Measurements from ENCODE around the gene SLX4IP. TPM values are rescaled to one million over a fixed set of nuclear protein-coding genes. Genes with fewer than 3 reads are reported as not detected.

SLX4IP gene
- total RNA-seq, 2 donors from 2014 or later: 4.7 to 5.8 TPM

- no peaks in the 10 kb centered on the region for H3K36me3 ChIP-seq
- ATAC-seq (ENCODE audit: insufficient number of reproducible peaks, low FRiP score, low read depth): no peak
- H3K4me3 ChIP-seq: no peak overlapping the region
- no peak for TF ChIP-seq CTCF (IDR thresholded peaks at IDR 0.05)
- H3K27me3 ChIP-seq (replicated peaks; ENCODE audit: insufficient read depth): no peaks in the 10 kb centered on the region
- no peak for DNase-seq (ENCODE audit: low spot score)
- peak overlapping the region in 1 of 2 donors; percentile 77 for H3K27ac ChIP-seq
- H3K4me1 ChIP-seq (ENCODE audit: control insufficient read depth in 1 of 2, low read depth in 2 of 2): peaks cover 36 to 68% of the 10 kb centered on the region in 2 donors
- H3K9me3 ChIP-seq: no peaks in the 10 kb centered on the region
Measured at GRCh38 chr20:10507052-10507451, 71.9 kb downstream of the SLX4IP start.

- no peak overlapping the region for H3K4me3 ChIP-seq
- DNase-seq (ENCODE audit: low spot score) (no peak), ATAC-seq (ENCODE audit: insufficient number of reproducible peaks, low FRiP score, low read depth) (no peak)
- no peak for TF ChIP-seq CTCF (IDR thresholded peaks at IDR 0.05)
- H3K36me3 ChIP-seq: no peaks in the 10 kb centered on the region
- peak overlapping the region; percentile 76 to 87 for H3K27ac ChIP-seq
- no peaks in the 10 kb centered on the region for H3K27me3 ChIP-seq (replicated peaks; ENCODE audit: insufficient read depth)
- H3K4me1 ChIP-seq (ENCODE audit: control insufficient read depth in 1 of 2, low read depth in 2 of 2): peaks cover 38 to 69% of the 10 kb centered on the region in 2 donors
- H3K9me3 ChIP-seq: no peaks in the 10 kb centered on the region
Measured at GRCh38 chr20:10508060-10508459, 73.0 kb downstream of the SLX4IP start.

- Histone ChIP-seq H3K27me3 (replicated peaks; ENCODE audit: insufficient read depth) (no peaks in the 10 kb centered on the region), H3K27ac (peak overlapping the region; percentile 76 to 87), H3K4me1 (ENCODE audit: control insufficient read depth in 1 of 2, low read depth in 2 of 2) (peaks cover 38 to 69% of the 10 kb centered on the region in 2 donors), H3K4me3 (no peak overlapping the region), H3K9me3 (no peaks in the 10 kb centered on the region), H3K36me3 (no peaks in the 10 kb centered on the region)
- TF ChIP-seq CTCF (IDR thresholded peaks at IDR 0.05): no peak
- ATAC-seq (ENCODE audit: insufficient number of reproducible peaks, low FRiP score, low read depth) (no peak), DNase-seq (ENCODE audit: low spot score) (no peak)
Measured at GRCh38 chr20:10508468-10509251, 73.6 kb downstream of the SLX4IP start.

- DNase-seq (ENCODE audit: low spot score): no peak
- TF ChIP-seq CTCF (IDR thresholded peaks at IDR 0.05): no peak
- peak overlapping the region; percentile 76 to 87 for H3K27ac ChIP-seq
- no peaks in the 10 kb centered on the region for H3K9me3 ChIP-seq
- no peak overlapping the region for H3K4me3 ChIP-seq
- no peaks in the 10 kb centered on the region for H3K36me3 ChIP-seq
- ATAC-seq (ENCODE audit: insufficient number of reproducible peaks, low FRiP score, low read depth): no peak
- H3K4me1 ChIP-seq (ENCODE audit: control insufficient read depth in 1 of 2, low read depth in 2 of 2): peaks cover 40 to 70% of the 10 kb centered on the region in 2 donors
- no peaks in the 10 kb centered on the region for H3K27me3 ChIP-seq (replicated peaks; ENCODE audit: insufficient read depth)
Measured at GRCh38 chr20:10509376-10509775, 74.3 kb downstream of the SLX4IP start.

GRCh38 chr20:10510216-10510615, 75.1 kb downstream of the SLX4IP start:
- Histone ChIP-seq H3K27ac (no peak overlapping the region), H3K4me1 (ENCODE audit: control insufficient read depth in 1 of 2, low read depth in 2 of 2) (peaks cover 39 to 65% of the 10 kb centered on the region in 2 donors), H3K27me3 (replicated peaks; ENCODE audit: insufficient read depth) (no peaks in the 10 kb centered on the region), H3K4me3 (no peak overlapping the region), H3K36me3 (no peaks in the 10 kb centered on the region), H3K9me3 (no peaks in the 10 kb centered on the region)
- ATAC-seq (ENCODE audit: insufficient number of reproducible peaks, low FRiP score, low read depth) (no peak), DNase-seq (ENCODE audit: low spot score) (no peak)
- no peak for TF ChIP-seq CTCF (IDR thresholded peaks at IDR 0.05)
